OCI-LY1 (cell line): ENCODE results near the gene CRISPLD2.

Experiments
- H2AFZ ChIP-seq: fragments of 200-600 bp; sonication (generic), shearing (Covaris generic); 2 replicates; pipeline ENCODE4 v1.6.0; 2014; ENCODE audit warnings: antibody characterized with exemption, mild to moderate bottlenecking, low read length
- H3F3A ChIP-seq: fragments of 200-600 bp; sonication (generic), shearing (Covaris generic); 2 replicates; pipeline ENCODE4 v1.6.0; 2014; ENCODE audit warnings: mild to moderate bottlenecking, antibody characterized with exemption, low read length, moderate library complexity; ENCODE audit not compliant: insufficient read depth
- H3K27ac ChIP-seq: fragments of 200-600 bp; sonication (generic); 2 replicates; pipeline ENCODE4 v1.5.1; 2014; ENCODE audit warnings: low read length, mixed run types, mild to moderate bottlenecking, low read depth; ENCODE audit not compliant: poor library complexity, severe bottlenecking
- H3K27me3 ChIP-seq: fragments of 200-600 bp; sonication (generic); 2 replicates; pipeline ENCODE4 v1.6.0; 2014; ENCODE audit warnings: antibody characterized with exemption, mild to moderate bottlenecking, low read length, moderate library complexity; ENCODE audit not compliant: insufficient read depth
- H3K36me3 ChIP-seq: fragments of 200-600 bp; sonication (generic); 2 replicates; pipeline ENCODE4 v1.6.1; 2014; ENCODE audit warnings: mild to moderate bottlenecking, antibody characterized with exemption, low read length, moderate library complexity, mixed read lengths; ENCODE audit not compliant: insufficient read depth
- H3K4me1 ChIP-seq: fragments of 200-600 bp; sonication (generic); 2 replicates; pipeline ENCODE4 v1.5.1; 2014; ENCODE audit warnings: mild to moderate bottlenecking, low read length, moderate library complexity; ENCODE audit not compliant: insufficient read depth, severe bottlenecking
- H3K4me2 ChIP-seq: fragments of 200-600 bp; sonication (generic), shearing (Covaris generic); 2 replicates; pipeline ENCODE4 v1.6.1; 2014; ENCODE audit warnings: low read length
- H3K4me3 ChIP-seq: fragments of 200-600 bp; sonication (generic); 2 replicates; pipeline ENCODE4 v1.5.1; 2014; ENCODE audit warnings: low read length, low read depth, mild to moderate bottlenecking, mixed read lengths; ENCODE audit not compliant: poor library complexity, severe bottlenecking
- H3K79me2 ChIP-seq: fragments of 200-600 bp; shearing (Covaris generic); 2 replicates; pipeline ENCODE4 v1.6.1; 2016; ENCODE audit warnings: mixed run types, low read length, mixed read lengths; ENCODE audit not compliant: insufficient read depth
- H3K9ac ChIP-seq: fragments of 200-600 bp; sonication (generic), shearing (Covaris generic); 2 replicates; pipeline ENCODE4 v1.6.1; 2014; ENCODE audit warnings: mild to moderate bottlenecking, low read length, mixed read lengths
- H3K9me2 ChIP-seq: fragments of 200-600 bp; sonication (generic), shearing (Covaris generic); 2 replicates; pipeline ENCODE4 v1.6.1; 2014; ENCODE audit warnings: low read depth, mild to moderate bottlenecking, low read length, mixed read lengths
- H3K9me3 ChIP-seq: fragments of 200-600 bp; shearing (Covaris generic); 2 replicates; pipeline ENCODE4 v1.6.1; 2014; ENCODE audit warnings: low read length, mixed read lengths
- H4K20me1 ChIP-seq: fragments of 200-600 bp; sonication (generic), shearing (Covaris generic); 2 replicates; pipeline ENCODE4 v1.6.0; 2016; ENCODE audit warnings: mild to moderate bottlenecking, low read length; ENCODE audit not compliant: insufficient read depth
- CTCF ChIP-seq: fragments of 200-600 bp; sonication (generic), shearing (Covaris generic); IDR thresholded peaks from 2 replicates; pipeline ENCODE4 v1.5.1; 2017; ENCODE audit warnings: mild to moderate bottlenecking, antibody characterized with exemption, low read length, moderate library complexity, mixed read lengths
- EZH2 ChIP-seq: fragments of 200-600 bp; sonication (generic), shearing (Covaris generic); IDR thresholded peaks from 2 replicates; pipeline ENCODE4 v1.8.0; 2017; ENCODE audit warnings: borderline replicate concordance, mixed run types, mild to moderate bottlenecking, antibody characterized with exemption, low read length, moderate library complexity, mixed read lengths

The CRISPLD2 gene

GRCh38 chr16:84930298-84931106, 110.7 kb downstream of the CRISPLD2 start:
- H3K4me1 ChIP-seq: no peaks in the 10 kb centered on the region

GRCh38 chr16:84931107-84931494, 111.3 kb downstream of the CRISPLD2 start:
- Histone ChIP-seq H4K20me1 (no peaks in the 10 kb centered on the region), H2AFZ (no peak overlapping the region), H3K4me3 (no peak overlapping the region), H3K36me3 (no peaks in the 10 kb centered on the region), H3F3A (no peaks in the 10 kb centered on the region), H3K79me2 (no peaks in the 10 kb centered on the region), H3K27ac (no peak overlapping the region), H3K9ac (no peak overlapping the region), H3K4me1 (no peaks in the 10 kb centered on the region), H3K9me2 (no peaks in the 10 kb centered on the region), H3K27me3 (peaks cover 4% of the 10 kb centered on the region; the same call in 1 of the 2 replicates), H3K4me2 (no peak overlapping the region), H3K9me3 (no peaks in the 10 kb centered on the region)
- TF ChIP-seq EZH2: no peak
- TF ChIP-seq CTCF: no peak

More at GRCh38 chr16:84930298-84931106, 110.7 kb downstream of the CRISPLD2 start:
- H3F3A ChIP-seq: no peaks in the 10 kb centered on the region
- TF ChIP-seq EZH2 (no peak), CTCF (no peak)
- peaks cover 4% of the 10 kb centered on the region; the same call in 1 of the 2 replicates for H3K27me3 ChIP-seq
- no peaks in the 10 kb centered on the region for H3K9me3 ChIP-seq
- no peaks in the 10 kb centered on the region for H3K36me3 ChIP-seq
- no peak overlapping the region for H2AFZ ChIP-seq
- H3K4me2 ChIP-seq: no peak overlapping the region
- no peak overlapping the region for H3K27ac ChIP-seq
- H3K9me2 ChIP-seq: no peaks in the 10 kb centered on the region
- H3K4me3 ChIP-seq: no peak overlapping the region
- H3K9ac ChIP-seq: no peak overlapping the region
- H4K20me1 ChIP-seq: no peaks in the 10 kb centered on the region
- no peaks in the 10 kb centered on the region for H3K79me2 ChIP-seq

- H3K79me2 ChIP-seq: no peaks in the 10 kb centered on the region
- no peaks in the 10 kb centered on the region for H3K4me1 ChIP-seq
- no peaks in the 10 kb centered on the region for H3K36me3 ChIP-seq
- no peak for TF ChIP-seq EZH2
- no peak for TF ChIP-seq CTCF
- no peaks in the 10 kb centered on the region for H3F3A ChIP-seq
- no peak overlapping the region for H3K27ac ChIP-seq
- no peak overlapping the region for H3K4me2 ChIP-seq
- no peaks in the 10 kb centered on the region for H3K9me2 ChIP-seq
- no peaks in the 10 kb centered on the region for H3K9me3 ChIP-seq
- no peaks in the 10 kb centered on the region for H4K20me1 ChIP-seq
- peaks cover 4% of the 10 kb centered on the region; the same call in 1 of the 2 replicates for H3K27me3 ChIP-seq
- H2AFZ ChIP-seq: no peak overlapping the region
- H3K9ac ChIP-seq: no peak overlapping the region
- no peak overlapping the region for H3K4me3 ChIP-seq
These were observed 111.7 kb downstream of the CRISPLD2 start for GRCh38 chr16:84931506-84931905.
